BLaER1 (cell line): Measurements from ENCODE around the gene RPTOR.

Experiments used
- H3K27ac ChIP-seq: shearing (Covaris generic); formaldehyde crosslinking; 2 replicates; pipeline ENCODE4 v1.8.1; 2022
- H3K27me3 ChIP-seq: shearing (Covaris generic); formaldehyde crosslinking; 2 replicates; pipeline ENCODE4 v1.8.1; 2022
- H3K36me3 ChIP-seq: shearing (Covaris generic); formaldehyde crosslinking; 2 replicates; pipeline ENCODE4 v1.8.1; 2022
- H3K4me1 ChIP-seq: shearing (Covaris generic); formaldehyde crosslinking; 2 replicates; pipeline ENCODE4 v1.8.1; 2022
- H3K4me2 ChIP-seq: shearing (Covaris generic); formaldehyde crosslinking; 2 replicates; pipeline ENCODE4 v1.8.1; 2022
- H3K4me3 ChIP-seq: shearing (Covaris generic); formaldehyde crosslinking; 2 replicates; pipeline ENCODE4 v1.8.1; 2022
- H3K9ac ChIP-seq: shearing (Covaris generic); formaldehyde crosslinking; 2 replicates; pipeline ENCODE4 v1.8.1; 2022
- H3K9me3 ChIP-seq: shearing (Covaris generic); formaldehyde crosslinking; 2 replicates; pipeline ENCODE4 v1.8.1; 2022
- H4K20me1 ChIP-seq: shearing (Covaris generic); formaldehyde crosslinking; 2 replicates; pipeline ENCODE4 v1.8.1; 2022
- Cebpa-rat ChIP-seq: shearing (Covaris generic); IDR thresholded peaks from 2 replicates; pipeline ENCODE4 v1.8.1; 2022

The RPTOR gene

GRCh38 chr17:80970762-80971703, 426.4 kb downstream of the RPTOR start:
- TF ChIP-seq Cebpa-rat = no peak
- H3K9me3 ChIP-seq = no peaks in the 10 kb centered on the region
- H3K27ac ChIP-seq = no peak overlapping the region
- peaks cover 30% of the 10 kb centered on the region; the same call in 1 of the 2 replicates for H4K20me1 ChIP-seq
- no peaks in the 10 kb centered on the region; the same call in 1 of the 2 replicates for H3K36me3 ChIP-seq
- peak overlapping the region; percentile 36; the same call in 1 of the 2 replicates for H3K4me3 ChIP-seq
- no peak overlapping the region for H3K9ac ChIP-seq
- peaks cover 51% of the 10 kb centered on the region for H3K4me1 ChIP-seq
- peaks cover 14% of the 10 kb centered on the region; the same call in 1 of the 2 replicates for H3K27me3 ChIP-seq
- peak overlapping the region; percentile 83 for H3K4me2 ChIP-seq

- H4K20me1 ChIP-seq = peaks cover 30% of the 10 kb centered on the region; the same call in 1 of the 2 replicates
- TF ChIP-seq Cebpa-rat = no peak
- 0 out of 2 replicates have a peak overlapping the region, but pooled peaks have one; percentile 26 for H3K27ac ChIP-seq
- H3K36me3 ChIP-seq = no peaks in the 10 kb centered on the region
- no peak overlapping the region for H3K4me3 ChIP-seq
- H3K4me2 ChIP-seq = peak overlapping the region; percentile 60
- H3K9ac ChIP-seq = no peak overlapping the region
- no peaks in the 10 kb centered on the region for H3K9me3 ChIP-seq
- peaks cover 14% of the 10 kb centered on the region; the same call in 1 of the 2 replicates for H3K27me3 ChIP-seq
- peaks cover 51% of the 10 kb centered on the region for H3K4me1 ChIP-seq
These were observed 427.2 kb downstream of the RPTOR start for GRCh38 chr17:80971704-80972304.

GRCh38 chr17:80976701-80977100, 432.1 kb downstream of the RPTOR start:
- Histone ChIP-seq H3K4me2 (no peak overlapping the region), H3K27ac (no peak overlapping the region), H3K4me3 (no peak overlapping the region), H3K27me3 (peaks cover 16% of the 10 kb centered on the region), H4K20me1 (peaks cover 11% of the 10 kb centered on the region; the same call in 1 of the 2 replicates), H3K9me3 (no peaks in the 10 kb centered on the region), H3K9ac (no peak overlapping the region), H3K36me3 (no peaks in the 10 kb centered on the region), H3K4me1 (peaks cover 34% of the 10 kb centered on the region)
- no peak for TF ChIP-seq Cebpa-rat

GRCh38 chr17:80977172-80977571, 432.5 kb downstream of the RPTOR start:
- H3K9me3 ChIP-seq = no peaks in the 10 kb centered on the region
- peaks cover 29% of the 10 kb centered on the region for H3K4me1 ChIP-seq
- TF ChIP-seq Cebpa-rat = no peak
- no peak overlapping the region for H3K27ac ChIP-seq
- H4K20me1 ChIP-seq = peaks cover 11% of the 10 kb centered on the region; the same call in 1 of the 2 replicates
- no peak overlapping the region for H3K4me3 ChIP-seq
- H3K4me2 ChIP-seq = no peak overlapping the region
- H3K36me3 ChIP-seq = no peaks in the 10 kb centered on the region
- no peak overlapping the region for H3K9ac ChIP-seq
- H3K27me3 ChIP-seq = peaks cover 16% of the 10 kb centered on the region

- H3K4me1 ChIP-seq = peaks cover 21% of the 10 kb centered on the region
- H3K9ac ChIP-seq = no peak overlapping the region
These were observed 434.2 kb downstream of the RPTOR start for GRCh38 chr17:80978499-80979497.

GRCh38 chr17:80979547-80980378, 435.1 kb downstream of the RPTOR start:
- peaks cover 14% of the 10 kb centered on the region; the same call in 1 of the 2 replicates for H4K20me1 ChIP-seq
- no peaks in the 10 kb centered on the region for H3K36me3 ChIP-seq
- H3K9me3 ChIP-seq = no peaks in the 10 kb centered on the region
- no peak for TF ChIP-seq Cebpa-rat
- H3K4me2 ChIP-seq = peak overlapping the region; percentile 47
- no peak overlapping the region for H3K27ac ChIP-seq
- no peak overlapping the region for H3K4me3 ChIP-seq
- peaks cover 35% of the 10 kb centered on the region for H3K27me3 ChIP-seq
- H3K9ac ChIP-seq = no peak overlapping the region
- peaks cover 21% of the 10 kb centered on the region for H3K4me1 ChIP-seq

More at GRCh38 chr17:80978499-80979497, 434.2 kb downstream of the RPTOR start:
- Histone ChIP-seq H3K4me3 (no peak overlapping the region), H3K4me2 (peak overlapping the region; percentile 47), H3K36me3 (no peaks in the 10 kb centered on the region), H3K9me3 (no peaks in the 10 kb centered on the region), H3K27me3 (peaks cover 25% of the 10 kb centered on the region), H3K27ac (no peak overlapping the region), H4K20me1 (peaks cover 14% of the 10 kb centered on the region; the same call in 1 of the 2 replicates)
- TF ChIP-seq Cebpa-rat = no peak

- Histone ChIP-seq H3K36me3 (no peaks in the 10 kb centered on the region), H3K4me2 (peak overlapping the region; percentile 62; the same call in 1 of the 2 replicates), H3K4me1 (peaks cover 21% of the 10 kb centered on the region), H3K9ac (no peak overlapping the region), H3K27ac (no peak overlapping the region), H3K4me3 (no peak overlapping the region), H4K20me1 (peaks cover 14% of the 10 kb centered on the region; the same call in 1 of the 2 replicates), H3K27me3 (peaks cover 42% of the 10 kb centered on the region), H3K9me3 (no peaks in the 10 kb centered on the region)
- TF ChIP-seq Cebpa-rat = no peak
These were observed 435.9 kb downstream of the RPTOR start for GRCh38 chr17:80980397-80981061.
